HL-60 (cell line): ENCODE measurements around the gene CCAR1.

Source experiments
- TF ChIP-seq, protein P1 (sequence below): IDR thresholded peaks from one replicate; pipeline ENCODE4 v1.5.1; 2011; ENCODE audit warnings: low read length, control low read depth, inconsistent platforms; ENCODE audit not compliant: insufficient read depth
- TF ChIP-seq, protein P2 (sequence below): IDR thresholded peaks from 2 replicates; pipeline ENCODE4 v1.6.1; 2012; ENCODE audit warnings: low read depth; ENCODE audit not compliant: insufficient replicate concordance

DNA sequence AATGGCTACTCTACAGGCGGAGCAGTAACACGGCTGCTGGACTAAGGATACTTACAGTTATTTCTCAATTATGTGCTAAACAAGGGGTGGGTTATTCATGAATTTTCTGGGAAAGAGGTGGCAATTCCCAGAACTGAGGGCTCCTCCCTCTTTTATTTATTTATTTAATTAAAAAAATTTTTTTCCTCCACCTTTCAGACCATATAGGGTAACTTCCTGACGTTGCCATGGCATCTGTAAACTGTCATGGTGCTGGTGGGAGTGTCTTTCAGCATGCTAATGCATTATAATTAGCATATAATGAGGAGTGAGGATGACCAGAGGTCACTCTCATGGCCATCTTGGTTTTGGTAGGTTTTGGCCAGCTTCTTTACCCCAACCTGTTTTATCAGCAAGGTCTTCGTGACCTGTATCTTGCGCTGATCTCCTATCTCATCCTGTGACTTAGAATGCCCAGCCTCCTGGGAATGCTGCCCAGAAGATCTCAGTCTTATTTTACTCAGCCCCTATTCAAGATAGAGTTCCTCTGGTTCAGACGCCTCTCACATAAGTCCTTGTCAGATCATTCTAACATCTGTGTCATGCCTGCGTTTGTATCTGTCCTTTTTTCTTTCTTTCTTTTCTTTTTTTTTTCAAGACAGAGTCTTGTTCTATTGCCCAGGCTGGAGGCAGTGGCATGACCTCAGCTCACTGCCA, 90.4 kb downstream of the CCAR1 start:
- TF ChIP-seq, protein P1, sequence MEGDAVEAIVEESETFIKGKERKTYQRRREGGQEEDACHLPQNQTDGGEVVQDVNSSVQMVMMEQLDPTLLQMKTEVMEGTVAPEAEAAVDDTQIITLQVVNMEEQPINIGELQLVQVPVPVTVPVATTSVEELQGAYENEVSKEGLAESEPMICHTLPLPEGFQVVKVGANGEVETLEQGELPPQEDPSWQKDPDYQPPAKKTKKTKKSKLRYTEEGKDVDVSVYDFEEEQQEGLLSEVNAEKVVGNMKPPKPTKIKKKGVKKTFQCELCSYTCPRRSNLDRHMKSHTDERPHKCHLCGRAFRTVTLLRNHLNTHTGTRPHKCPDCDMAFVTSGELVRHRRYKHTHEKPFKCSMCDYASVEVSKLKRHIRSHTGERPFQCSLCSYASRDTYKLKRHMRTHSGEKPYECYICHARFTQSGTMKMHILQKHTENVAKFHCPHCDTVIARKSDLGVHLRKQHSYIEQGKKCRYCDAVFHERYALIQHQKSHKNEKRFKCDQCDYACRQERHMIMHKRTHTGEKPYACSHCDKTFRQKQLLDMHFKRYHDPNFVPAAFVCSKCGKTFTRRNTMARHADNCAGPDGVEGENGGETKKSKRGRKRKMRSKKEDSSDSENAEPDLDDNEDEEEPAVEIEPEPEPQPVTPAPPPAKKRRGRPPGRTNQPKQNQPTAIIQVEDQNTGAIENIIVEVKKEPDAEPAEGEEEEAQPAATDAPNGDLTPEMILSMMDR, result no peak
- TF ChIP-seq, protein P2, sequence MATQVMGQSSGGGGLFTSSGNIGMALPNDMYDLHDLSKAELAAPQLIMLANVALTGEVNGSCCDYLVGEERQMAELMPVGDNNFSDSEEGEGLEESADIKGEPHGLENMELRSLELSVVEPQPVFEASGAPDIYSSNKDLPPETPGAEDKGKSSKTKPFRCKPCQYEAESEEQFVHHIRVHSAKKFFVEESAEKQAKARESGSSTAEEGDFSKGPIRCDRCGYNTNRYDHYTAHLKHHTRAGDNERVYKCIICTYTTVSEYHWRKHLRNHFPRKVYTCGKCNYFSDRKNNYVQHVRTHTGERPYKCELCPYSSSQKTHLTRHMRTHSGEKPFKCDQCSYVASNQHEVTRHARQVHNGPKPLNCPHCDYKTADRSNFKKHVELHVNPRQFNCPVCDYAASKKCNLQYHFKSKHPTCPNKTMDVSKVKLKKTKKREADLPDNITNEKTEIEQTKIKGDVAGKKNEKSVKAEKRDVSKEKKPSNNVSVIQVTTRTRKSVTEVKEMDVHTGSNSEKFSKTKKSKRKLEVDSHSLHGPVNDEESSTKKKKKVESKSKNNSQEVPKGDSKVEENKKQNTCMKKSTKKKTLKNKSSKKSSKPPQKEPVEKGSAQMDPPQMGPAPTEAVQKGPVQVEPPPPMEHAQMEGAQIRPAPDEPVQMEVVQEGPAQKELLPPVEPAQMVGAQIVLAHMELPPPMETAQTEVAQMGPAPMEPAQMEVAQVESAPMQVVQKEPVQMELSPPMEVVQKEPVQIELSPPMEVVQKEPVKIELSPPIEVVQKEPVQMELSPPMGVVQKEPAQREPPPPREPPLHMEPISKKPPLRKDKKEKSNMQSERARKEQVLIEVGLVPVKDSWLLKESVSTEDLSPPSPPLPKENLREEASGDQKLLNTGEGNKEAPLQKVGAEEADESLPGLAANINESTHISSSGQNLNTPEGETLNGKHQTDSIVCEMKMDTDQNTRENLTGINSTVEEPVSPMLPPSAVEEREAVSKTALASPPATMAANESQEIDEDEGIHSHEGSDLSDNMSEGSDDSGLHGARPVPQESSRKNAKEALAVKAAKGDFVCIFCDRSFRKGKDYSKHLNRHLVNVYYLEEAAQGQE, result no peak
